KMS-11 (cell line): Measurements from ENCODE around the gene NHSL1.

ENCODE experiments used
- H2AFZ ChIP-seq: fragments of 200-600 bp; sonication (generic); 2 replicates; pipeline ENCODE4 v1.6.1; 2016; ENCODE audit warnings: antibody characterized with exemption, mixed run types, low read depth
- H3K27ac ChIP-seq: fragments of 200-600 bp; sonication (generic); 2 replicates; pipeline ENCODE4 v1.6.1; 2016; ENCODE audit warnings: mild to moderate bottlenecking, mixed run types
- H3K27me3 ChIP-seq: fragments of 200-600 bp; sonication (generic); 2 replicates; pipeline ENCODE4 v1.6.1; 2017; ENCODE audit warnings: mild to moderate bottlenecking, low read depth, mixed run types, moderate library complexity; ENCODE audit not compliant: insufficient read depth
- H3K36me3 ChIP-seq: fragments of 200-600 bp; sonication (generic); 2 replicates; pipeline ENCODE4 v1.6.1; 2017; ENCODE audit warnings: mild to moderate bottlenecking, mixed run types; ENCODE audit not compliant: insufficient read depth
- H3K4me1 ChIP-seq: fragments of 200-600 bp; sonication (generic); 2 replicates; pipeline ENCODE4 v1.6.1; 2016; ENCODE audit warnings: mild to moderate bottlenecking, low read depth, mixed run types; ENCODE audit not compliant: poor library complexity, severe bottlenecking
- H3K4me2 ChIP-seq: fragments of 200-600 bp; sonication (generic); 2 replicates; pipeline ENCODE4 v1.7.0; 2016; ENCODE audit warnings: mild to moderate bottlenecking, mixed run types
- H3K4me3 ChIP-seq: fragments of 200-600 bp; sonication (generic); IDR thresholded peaks from 2 replicates; pipeline ENCODE4 v1.6.1; 2017; ENCODE audit warnings: low read depth, low read length, mixed read lengths; ENCODE audit not compliant: insufficient read depth
- H3K79me2 ChIP-seq: fragments of 200-600 bp; sonication (generic); 2 replicates; pipeline ENCODE4 v1.6.1; 2016; ENCODE audit warnings: low read depth, mixed run types; ENCODE audit not compliant: insufficient read depth
- H3K9ac ChIP-seq: fragments of 200-600 bp; sonication (generic); 2 replicates; pipeline ENCODE4 v1.6.1; 2016; ENCODE audit warnings: mild to moderate bottlenecking, mixed run types
- H4K20me1 ChIP-seq: fragments of 200-600 bp; sonication (generic); 2 replicates; pipeline ENCODE4 v1.6.1; 2016; ENCODE audit warnings: mild to moderate bottlenecking, mixed run types; ENCODE audit not compliant: insufficient read depth
- TF ChIP-seq, protein P1 (sequence below): fragments of 200-600 bp; sonication (generic); conservative IDR thresholded peaks from 2 replicates; pipeline ENCODE4 v1.6.1; 2017; ENCODE audit warnings: low read depth, mild to moderate bottlenecking, antibody characterized with exemption, low read length, moderate library complexity, mixed read lengths

The NHSL1 gene

DNA sequence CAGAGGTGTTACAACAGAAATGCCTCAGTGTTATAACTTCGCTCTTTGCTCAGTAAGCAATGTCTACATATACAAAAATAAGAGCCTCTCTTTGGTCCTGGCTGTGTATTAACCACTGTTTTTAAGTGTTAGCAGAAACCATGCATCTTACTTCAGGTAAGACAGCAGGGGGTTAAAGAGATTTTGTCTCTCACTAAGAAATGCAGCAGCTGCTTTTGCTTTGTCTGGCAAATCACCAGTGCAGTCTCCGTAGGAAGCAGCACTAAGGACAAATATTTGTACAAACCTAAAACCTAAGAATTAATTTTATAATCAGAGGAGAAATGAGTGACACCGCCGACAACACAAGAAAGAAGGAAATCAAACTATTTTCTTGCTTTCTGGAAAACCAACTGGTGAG is 120.8 kb downstream of the NHSL1 start:
- Histone ChIP-seq H3K4me1 (no peaks in the 10 kb centered on the region), H3K4me3 (no peak overlapping the region), H4K20me1 (no peaks in the 10 kb centered on the region), H2AFZ (no peak overlapping the region), H3K4me2 (no peak overlapping the region), H3K27me3 (no peaks in the 10 kb centered on the region), H3K9ac (no peak overlapping the region), H3K79me2 (no peaks in the 10 kb centered on the region), H3K27ac (no peak overlapping the region), H3K36me3 (no peaks in the 10 kb centered on the region)
- TF ChIP-seq, protein P1, sequence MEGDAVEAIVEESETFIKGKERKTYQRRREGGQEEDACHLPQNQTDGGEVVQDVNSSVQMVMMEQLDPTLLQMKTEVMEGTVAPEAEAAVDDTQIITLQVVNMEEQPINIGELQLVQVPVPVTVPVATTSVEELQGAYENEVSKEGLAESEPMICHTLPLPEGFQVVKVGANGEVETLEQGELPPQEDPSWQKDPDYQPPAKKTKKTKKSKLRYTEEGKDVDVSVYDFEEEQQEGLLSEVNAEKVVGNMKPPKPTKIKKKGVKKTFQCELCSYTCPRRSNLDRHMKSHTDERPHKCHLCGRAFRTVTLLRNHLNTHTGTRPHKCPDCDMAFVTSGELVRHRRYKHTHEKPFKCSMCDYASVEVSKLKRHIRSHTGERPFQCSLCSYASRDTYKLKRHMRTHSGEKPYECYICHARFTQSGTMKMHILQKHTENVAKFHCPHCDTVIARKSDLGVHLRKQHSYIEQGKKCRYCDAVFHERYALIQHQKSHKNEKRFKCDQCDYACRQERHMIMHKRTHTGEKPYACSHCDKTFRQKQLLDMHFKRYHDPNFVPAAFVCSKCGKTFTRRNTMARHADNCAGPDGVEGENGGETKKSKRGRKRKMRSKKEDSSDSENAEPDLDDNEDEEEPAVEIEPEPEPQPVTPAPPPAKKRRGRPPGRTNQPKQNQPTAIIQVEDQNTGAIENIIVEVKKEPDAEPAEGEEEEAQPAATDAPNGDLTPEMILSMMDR: no peak

DNA sequence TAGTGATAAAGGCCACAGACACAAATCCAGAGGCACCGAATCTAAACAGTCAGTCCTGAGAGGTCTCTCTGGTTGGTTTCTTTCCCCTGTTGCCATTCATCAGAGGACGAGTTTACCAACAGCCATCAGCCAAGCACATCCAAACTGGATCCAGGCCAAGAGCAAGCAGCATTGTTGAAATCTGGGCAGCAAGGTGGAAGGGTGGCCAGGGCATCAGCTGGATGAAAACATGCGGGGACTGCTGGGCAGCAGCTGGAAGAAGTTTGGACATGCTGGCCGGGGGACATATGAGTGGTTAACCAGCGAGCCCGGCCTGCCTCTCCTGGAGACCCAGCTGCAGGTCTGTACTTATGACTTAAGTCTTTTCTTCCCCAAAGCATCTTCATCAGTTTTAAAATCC is 121.5 kb downstream of the NHSL1 start, which contains the start of gene SMIM28:
TSS of gene SMIM28 (plus strand) at position 62 of the 400 bp plus-strand sequence. CDS start at position 230, 168 bp downstream.
- H3K4me3 ChIP-seq: no peak within 1 kb of the TSS
- TF ChIP-seq, protein P1: no peak

GRCh38 chr6:138377042-138377441 is 122.3 kb downstream of the NHSL1 start:
- Histone ChIP-seq H3K79me2 (no peaks in the 10 kb centered on the region), H3K4me3 (no peak overlapping the region), H4K20me1 (no peaks in the 10 kb centered on the region), H2AFZ (no peak overlapping the region), H3K4me1 (no peaks in the 10 kb centered on the region), H3K27me3 (no peaks in the 10 kb centered on the region), H3K9ac (no peak overlapping the region), H3K4me2 (no peak overlapping the region), H3K36me3 (no peaks in the 10 kb centered on the region), H3K27ac (no peak overlapping the region)
- TF ChIP-seq, protein P1: no peak

More for the DNA sequence above, 121.5 kb downstream of the NHSL1 start, which contains the start of gene SMIM28:
- H3K4me1 ChIP-seq: no peaks in the 10 kb centered on the region
- H3K9ac ChIP-seq: no peak within 1 kb of the TSS
- no peaks in the 10 kb centered on the region for H3K79me2 ChIP-seq
- H2AFZ ChIP-seq: no peak within 1 kb of the TSS
- no peak within 1 kb of the TSS for H3K27ac ChIP-seq
- no peak within 1 kb of the TSS for H3K4me2 ChIP-seq
- H3K27me3 ChIP-seq: no peaks in the 10 kb centered on the region
- H4K20me1 ChIP-seq: no peaks in the 10 kb centered on the region
- H3K36me3 ChIP-seq: no peaks in the 10 kb centered on the region

DNA sequence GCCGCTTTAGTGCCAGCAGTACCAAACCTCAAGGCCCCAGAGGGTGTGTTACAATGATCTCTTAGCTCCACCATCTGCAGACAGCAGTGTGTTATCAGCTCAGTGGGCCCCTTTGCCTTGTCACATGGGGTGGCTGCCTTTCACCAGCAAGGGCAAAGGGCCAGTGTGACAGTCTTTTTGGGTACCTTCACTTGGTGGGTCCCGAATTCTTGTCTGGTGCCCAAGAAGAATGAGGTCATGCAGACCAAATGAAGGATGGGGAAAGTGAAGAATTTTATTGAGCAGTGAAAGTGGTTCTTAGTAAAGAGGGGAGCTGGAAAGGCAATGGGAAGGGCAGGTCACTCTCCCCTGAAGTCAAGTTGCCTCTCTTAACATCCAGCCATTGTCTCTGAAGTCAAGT is 124.5 kb downstream of the NHSL1 start:
- no peaks in the 10 kb centered on the region for H3K27me3 ChIP-seq
- H4K20me1 ChIP-seq: no peaks in the 10 kb centered on the region
- no peak overlapping the region for H3K27ac ChIP-seq
- no peaks in the 10 kb centered on the region for H3K4me1 ChIP-seq
- no peak overlapping the region for H3K4me3 ChIP-seq
- H3K4me2 ChIP-seq: no peak overlapping the region
- TF ChIP-seq, protein P1: no peak
- H3K79me2 ChIP-seq: no peaks in the 10 kb centered on the region
- H3K36me3 ChIP-seq: no peaks in the 10 kb centered on the region
- no peak overlapping the region for H2AFZ ChIP-seq
- no peak overlapping the region for H3K9ac ChIP-seq
